H9 (cell line): ENCODE results near the gene MPC1. TPM values are rescaled to one million over a fixed set of nuclear protein-coding genes. Genes with fewer than 3 reads are reported as not detected.

Experiments
- DNase-seq: peaks from one replicate; pipeline ENCODE4 v3.0.0-alpha.2; 2017
- H2AFZ ChIP-seq: one replicate; pipeline ENCODE4 v1.6.1; 2013; ENCODE audit warnings: mild to moderate bottlenecking, low read length, control low read depth, moderate library complexity
- H2AK5ac ChIP-seq: 2 replicates; pipeline ENCODE4 v1.6.1; 2013; ENCODE audit warnings: low read length, control low read depth, mixed read lengths; ENCODE audit not compliant: insufficient read length
- H2BK120ac ChIP-seq: one replicate; pipeline ENCODE4 v1.6.1; 2013; ENCODE audit warnings: low read depth, mild to moderate bottlenecking, low read length, control low read depth, inconsistent platforms; ENCODE audit not compliant: poor library complexity, severe bottlenecking
- H2BK12ac ChIP-seq: 2 replicates; pipeline ENCODE4 v1.6.1; 2013; ENCODE audit warnings: low read length, control low read depth, mixed read lengths, low read depth; ENCODE audit not compliant: insufficient read length
- H2BK15ac ChIP-seq: 2 replicates; pipeline ENCODE4 v1.6.1; 2013; ENCODE audit warnings: low read depth, low read length, control low read depth
- H2BK20ac ChIP-seq: one replicate; pipeline ENCODE4 v1.6.1; 2013; ENCODE audit warnings: low read depth, mild to moderate bottlenecking, low read length, control low read depth, inconsistent platforms; ENCODE audit not compliant: poor library complexity, severe bottlenecking
- H2BK5ac ChIP-seq: 2 replicates; pipeline ENCODE4 v1.6.1; 2013; ENCODE audit warnings: low read length, control low read depth, mixed read lengths; ENCODE audit not compliant: insufficient read length
- H3K14ac ChIP-seq: 2 replicates; pipeline ENCODE4 v1.6.1; 2013; ENCODE audit warnings: low read length, control low read depth; ENCODE audit not compliant: insufficient read depth
- H3K18ac ChIP-seq: 2 replicates; pipeline ENCODE4 v1.6.1; 2013; ENCODE audit warnings: low read depth, mild to moderate bottlenecking, mixed read lengths, low read length, control low read depth; ENCODE audit not compliant: insufficient read length
- H3K23ac ChIP-seq: 2 replicates; pipeline ENCODE4 v1.6.1; 2013; ENCODE audit warnings: low read length, control low read depth, mixed read lengths, low read depth; ENCODE audit not compliant: insufficient read length
- H3K23me2 ChIP-seq: 2 replicates; pipeline ENCODE4 v1.6.1; 2013; ENCODE audit warnings: low read depth, mild to moderate bottlenecking, mixed read lengths, low read length, control low read depth; ENCODE audit not compliant: insufficient read length, poor library complexity, severe bottlenecking
- H3K27ac ChIP-seq: 2 replicates; pipeline ENCODE4 v1.5.1; 2013; ENCODE audit warnings: low read length, control low read depth, mixed read lengths, low read depth; ENCODE audit not compliant: insufficient read length
- H3K27me3 ChIP-seq: 2 replicates; pipeline ENCODE4 v1.6.1; 2013; ENCODE audit warnings: low read length, control low read depth, inconsistent platforms; ENCODE audit not compliant: insufficient read depth
- H3K4ac ChIP-seq: 2 replicates; pipeline ENCODE4 v1.6.1; 2013; ENCODE audit warnings: low read depth, mild to moderate bottlenecking, control low read depth, inconsistent platforms, low read length, moderate library complexity
- H3K4me1 ChIP-seq: 2 replicates; pipeline ENCODE4 v1.6.1; 2013; ENCODE audit warnings: low read length, control low read depth, inconsistent platforms; ENCODE audit not compliant: insufficient read depth
- H3K4me2 ChIP-seq: 2 replicates; pipeline ENCODE4 v1.6.1; 2013; ENCODE audit warnings: low read length, control low read depth, mixed read lengths; ENCODE audit not compliant: insufficient read length, insufficient read depth
- H3K56ac ChIP-seq: 2 replicates; pipeline ENCODE4 v1.6.1; 2013; ENCODE audit warnings: low read depth, mild to moderate bottlenecking, mixed read lengths, low read length, control low read depth; ENCODE audit not compliant: insufficient read length
- H3K79me1 ChIP-seq: 2 replicates; pipeline ENCODE4 v1.6.1; 2013; ENCODE audit warnings: low read depth, mild to moderate bottlenecking, moderate library complexity, low read length, control low read depth, inconsistent platforms; ENCODE audit not compliant: insufficient read depth, poor library complexity, severe bottlenecking
- H3K79me2 ChIP-seq: 2 replicates; pipeline ENCODE4 v1.6.1; 2013; ENCODE audit warnings: low read length, control low read depth, inconsistent platforms; ENCODE audit not compliant: insufficient read depth
- H3K9ac ChIP-seq: 2 replicates; pipeline ENCODE4 v1.6.1; 2013; ENCODE audit warnings: low read length, control low read depth, mixed read lengths; ENCODE audit not compliant: insufficient read length; ENCODE audit errors: extremely low read depth
- H3K9me3 ChIP-seq: one replicate; pipeline ENCODE4 v1.6.1; 2013; ENCODE audit warnings: low read depth, low read length, inconsistent platforms; ENCODE audit not compliant: control insufficient read depth
- H3T11ph ChIP-seq: one replicate; pipeline ENCODE4 v1.6.1; 2013; ENCODE audit warnings: mild to moderate bottlenecking, low read length, control low read depth, inconsistent platforms
- H4K20me1 ChIP-seq: one replicate; pipeline ENCODE4 v1.6.1; 2013; ENCODE audit not compliant: control insufficient read depth, insufficient read length, insufficient read depth
- H4K5ac ChIP-seq: 2 replicates; pipeline ENCODE4 v1.6.1; 2013; ENCODE audit warnings: low read depth, mild to moderate bottlenecking, mixed read lengths, low read length, control low read depth; ENCODE audit not compliant: insufficient read length
- H4K8ac ChIP-seq: replicated peaks from 2 replicates; pipeline ENCODE4 v1.6.1; 2013; ENCODE audit warnings: low read length, control low read depth, mixed read lengths, low read depth; ENCODE audit not compliant: insufficient read length
- H4K91ac ChIP-seq: 2 replicates; pipeline ENCODE4 v1.6.1; 2013; ENCODE audit warnings: low read depth, mild to moderate bottlenecking, moderate library complexity, mixed read lengths, low read length, control low read depth; ENCODE audit not compliant: insufficient read length
- H3K27ac Mint-ChIP-seq, 3 experiments: 2 replicates in 2 of 3; 3 replicates in 1 of 3; pipeline ENCODE4 v1.8.0; 2020 to 2021; ENCODE audit warnings: mixed read lengths in 3 of 3, mild to moderate bottlenecking in 1 of 3, moderate library complexity in 1 of 3
- H3K27me3 Mint-ChIP-seq: 2 replicates; pipeline ENCODE4 v1.8.0; 2021; ENCODE audit warnings: low read depth, mild to moderate bottlenecking, moderate library complexity, mixed read lengths
- H3K36me3 Mint-ChIP-seq, 3 experiments: 2 replicates in 2 of 3; 3 replicates in 1 of 3; pipeline ENCODE4 v1.8.0; 2020 to 2021; ENCODE audit warnings: low read depth in 3 of 3, mixed read lengths in 3 of 3; ENCODE audit not compliant: insufficient read depth in 1 of 3
- H3K4me1 Mint-ChIP-seq, 2 experiments: 2 replicates each; pipeline ENCODE4 v1.8.0; 2020; ENCODE audit warnings: mixed read lengths in 2 of 2
- H3K4me3 Mint-ChIP-seq, 2 experiments: 2 replicates in 1 of 2; 3 replicates in 1 of 2; pipeline ENCODE4 v1.8.0; 2020 to 2021; ENCODE audit warnings: mild to moderate bottlenecking in 2 of 2, mixed read lengths in 2 of 2, moderate library complexity in 1 of 2
- H3K9me3 Mint-ChIP-seq, 2 experiments: 2 replicates in 1 of 2; 3 replicates in 1 of 2; pipeline ENCODE4 v1.8.0; 2020; ENCODE audit warnings: mild to moderate bottlenecking in 2 of 2, mixed read lengths in 2 of 2, moderate library complexity in 1 of 2
- WGBS: extraction: QIAGEN DNeasy Blood & Tissue Kit; methylation state at CpG from one replicate; pipeline ENCODE4 v1.1.7; 2013; ENCODE audit warnings: missing lambda C conversion rate, low lambda C conversion rate, mixed read lengths; ENCODE audit not compliant: insufficient read length; ENCODE audit errors: extremely low coverage; 5-methylcytosine and 5-hydroxymethylcytosine counted together
- total RNA-seq: library from RNA; stranded (reverse); gene quantifications from 2 replicates; pipeline ENCODE4 v1.2.1, GENCODE V29; 2021
- TF ChIP-seq, protein P1 (sequence below): fragments of 200-600 bp; sonication (generic); conservative IDR thresholded peaks from 3 replicates; pipeline ENCODE4 v1.8.0; 2021; ENCODE audit warnings: antibody characterized with exemption, mild to moderate bottlenecking

The MPC1 gene
- total RNA-seq, 1 experiment from 2014 or later, result 10.0 TPM

DNA sequence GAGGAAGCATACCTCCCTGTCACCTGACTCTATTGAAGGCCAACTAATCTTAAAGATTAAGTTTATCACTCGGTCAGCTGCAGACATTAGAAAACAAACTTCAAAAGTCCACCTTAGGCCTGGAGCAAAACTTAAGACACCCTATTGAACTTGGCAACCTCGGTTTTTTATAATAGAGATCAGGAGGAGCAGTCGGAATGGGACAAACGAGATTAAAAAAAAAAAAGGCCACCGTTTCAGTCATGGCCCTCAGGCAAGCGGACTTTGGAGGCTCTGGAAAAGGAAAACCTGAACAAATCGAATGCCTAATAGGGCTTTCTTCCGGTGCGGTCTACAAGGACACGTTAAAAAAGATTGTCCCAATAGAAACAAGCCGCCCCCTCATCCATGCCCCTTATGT is 67.3 kb downstream of the MPC1 start:
- Mint-ChIP-seq H3K36me3 (peaks cover 0 to 5% (median 0%) of the 10 kb centered on the region in 3 experiments; a peak in 1 of 7 replicates), H3K4me3 (no peak overlapping the region), H3K9me3 (no peaks in the 10 kb centered on the region; a peak in 1 of 5 replicates), H3K27me3 (peaks cover 11% of the 10 kb centered on the region), H3K4me1 (peaks cover 3 to 20% of the 10 kb centered on the region in 2 experiments; a peak in 3 of 4 replicates), H3K27ac (no peak overlapping the region)
- WGBS, result no CpG with 5 or more reads among the region's 11 CpGs
- no peaks in the 10 kb centered on the region for H3K79me2 ChIP-seq
- no peaks in the 10 kb centered on the region for H3K23me2 ChIP-seq
- TF ChIP-seq, protein P1, sequence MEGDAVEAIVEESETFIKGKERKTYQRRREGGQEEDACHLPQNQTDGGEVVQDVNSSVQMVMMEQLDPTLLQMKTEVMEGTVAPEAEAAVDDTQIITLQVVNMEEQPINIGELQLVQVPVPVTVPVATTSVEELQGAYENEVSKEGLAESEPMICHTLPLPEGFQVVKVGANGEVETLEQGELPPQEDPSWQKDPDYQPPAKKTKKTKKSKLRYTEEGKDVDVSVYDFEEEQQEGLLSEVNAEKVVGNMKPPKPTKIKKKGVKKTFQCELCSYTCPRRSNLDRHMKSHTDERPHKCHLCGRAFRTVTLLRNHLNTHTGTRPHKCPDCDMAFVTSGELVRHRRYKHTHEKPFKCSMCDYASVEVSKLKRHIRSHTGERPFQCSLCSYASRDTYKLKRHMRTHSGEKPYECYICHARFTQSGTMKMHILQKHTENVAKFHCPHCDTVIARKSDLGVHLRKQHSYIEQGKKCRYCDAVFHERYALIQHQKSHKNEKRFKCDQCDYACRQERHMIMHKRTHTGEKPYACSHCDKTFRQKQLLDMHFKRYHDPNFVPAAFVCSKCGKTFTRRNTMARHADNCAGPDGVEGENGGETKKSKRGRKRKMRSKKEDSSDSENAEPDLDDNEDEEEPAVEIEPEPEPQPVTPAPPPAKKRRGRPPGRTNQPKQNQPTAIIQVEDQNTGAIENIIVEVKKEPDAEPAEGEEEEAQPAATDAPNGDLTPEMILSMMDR, result no peak
- H2BK20ac ChIP-seq, result no peak overlapping the region
- no peak overlapping the region for H2BK15ac ChIP-seq
- H2BK12ac ChIP-seq, result no peak overlapping the region
- no peak overlapping the region for H2AFZ ChIP-seq
- H3T11ph ChIP-seq, result no peak overlapping the region
- H3K4me1 ChIP-seq, result no peaks in the 10 kb centered on the region; the same call in 1 of the 2 replicates
- H3K14ac ChIP-seq, result no peak overlapping the region
- H3K9ac ChIP-seq, result no peak overlapping the region
- H3K4me2 ChIP-seq, result no peak overlapping the region
- no peak overlapping the region for H4K8ac ChIP-seq
- H3K27me3 ChIP-seq, result no peaks in the 10 kb centered on the region; the same call in 1 of the 2 replicates
- H4K91ac ChIP-seq, result no peak overlapping the region
- H2AK5ac ChIP-seq, result no peak overlapping the region
- no peak overlapping the region for H2BK120ac ChIP-seq
- H3K18ac ChIP-seq, result no peak overlapping the region
- no peak overlapping the region for H4K5ac ChIP-seq
- no peaks in the 10 kb centered on the region for H3K79me1 ChIP-seq
- DNase-seq, result no peak
- no peak overlapping the region for H3K56ac ChIP-seq
- no peak overlapping the region for H3K4ac ChIP-seq
- no peak overlapping the region for H3K23ac ChIP-seq
- no peaks in the 10 kb centered on the region for H3K9me3 ChIP-seq
- no peaks in the 10 kb centered on the region for H4K20me1 ChIP-seq
- no peak overlapping the region for H2BK5ac ChIP-seq
- H3K27ac ChIP-seq, result no peak overlapping the region

Other genes with a start within 250 kb of the MPC1 start
- gene TBXT, start 215.1 kb downstream of the MPC1 start, total RNA-seq, result 0.31 and 0.48 TPM in 2 replicates
- gene PRR18, start 74.5 kb downstream of the MPC1 start, total RNA-seq, result 0.11 TPM in 1 of 2 replicates, not detected in the other
- 39.1 and 40.2 TPM in 2 replicates for gene SFT2D1, start 40.4 kb downstream of the MPC1 start, total RNA-seq
- 0.28 and 0.29 TPM in 2 replicates for gene RAMACL, start 203.7 kb upstream of the MPC1 start, total RNA-seq
- 10.4 and 12.3 TPM in 2 replicates for gene RPS6KA2, start 244.3 kb upstream of the MPC1 start, total RNA-seq